ENCODE results near the gene STRIP2.
"Not testable (repeated sequence)": the region's sequence is repeated elsewhere in the genome, so short reads cannot be mapped to it uniquely, and the experiment has no call there.

Gene STRIP2

GRCh38 chr7:129401967-129402860 lies 32.0 kb upstream of the STRIP2 start:
- no peak for DNase-seq (ENCODE audit: low spot score in 2 of 2)
- Mint-ChIP-seq H3K27me3 (no peaks in the 10 kb centered on the region), H3K4me1 (no peaks in the 10 kb centered on the region), H3K4me3 (no peak overlapping the region), H3K36me3 (peaks cover 15% of the 10 kb centered on the region), H3K9me3 (no peaks in the 10 kb centered on the region), H3K27ac (no peak overlapping the region)
- peak; percentile 42 for ATAC-seq (ENCODE audit: low read depth)

DNA sequence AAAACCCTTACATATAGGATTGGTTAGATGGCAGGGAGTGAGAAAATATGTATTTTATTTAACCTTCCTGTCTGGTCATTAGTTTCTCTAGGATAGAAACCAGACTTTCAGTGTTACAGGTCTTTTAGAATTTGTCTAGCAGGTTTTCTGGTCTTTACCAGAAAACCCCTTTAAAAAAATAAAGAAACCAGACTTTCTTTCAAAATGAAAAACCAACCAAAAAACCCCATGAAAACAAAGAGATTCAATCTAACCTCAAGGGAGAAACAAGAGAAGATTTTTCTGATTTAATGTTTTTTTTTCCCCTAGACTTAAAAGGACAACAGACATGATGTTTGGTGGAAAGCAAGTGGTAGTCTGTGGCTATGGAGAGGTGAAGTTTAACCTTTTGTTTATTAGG lies 28.7 kb upstream of the STRIP2 start:
- Mint-ChIP-seq H3K4me1 (no peaks in the 10 kb centered on the region), H3K27me3 (no peaks in the 10 kb centered on the region), H3K9me3 (no peaks in the 10 kb centered on the region), H3K4me3 (no peak overlapping the region), H3K27ac (no peak overlapping the region), H3K36me3 (peaks cover 31% of the 10 kb centered on the region)
- DNase-seq (ENCODE audit: low spot score in 2 of 2) (no peak), ATAC-seq (ENCODE audit: low read depth) (no peak)

DNA sequence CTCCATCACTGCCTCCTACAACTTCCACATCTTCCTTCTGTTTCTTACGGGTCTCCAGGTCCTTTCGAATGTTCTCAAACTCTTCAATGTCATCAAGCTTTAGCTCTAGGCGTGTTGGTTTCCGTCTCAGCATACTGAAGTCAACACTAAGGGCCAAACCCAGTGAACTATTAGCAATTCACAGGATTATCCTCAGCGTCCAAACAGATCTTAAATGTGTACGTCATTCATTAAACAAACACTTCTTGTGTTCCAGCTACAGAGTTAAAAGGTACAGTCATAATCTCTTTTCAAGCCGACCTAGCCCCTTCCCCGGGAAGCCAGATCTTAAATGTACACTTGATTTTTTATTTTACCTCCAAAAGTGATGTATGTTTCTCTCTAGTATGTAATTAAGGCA lies 24.0 kb upstream of the STRIP2 start:
- not testable (repeated sequence) for H3K27ac Mint-ChIP-seq

DNA sequence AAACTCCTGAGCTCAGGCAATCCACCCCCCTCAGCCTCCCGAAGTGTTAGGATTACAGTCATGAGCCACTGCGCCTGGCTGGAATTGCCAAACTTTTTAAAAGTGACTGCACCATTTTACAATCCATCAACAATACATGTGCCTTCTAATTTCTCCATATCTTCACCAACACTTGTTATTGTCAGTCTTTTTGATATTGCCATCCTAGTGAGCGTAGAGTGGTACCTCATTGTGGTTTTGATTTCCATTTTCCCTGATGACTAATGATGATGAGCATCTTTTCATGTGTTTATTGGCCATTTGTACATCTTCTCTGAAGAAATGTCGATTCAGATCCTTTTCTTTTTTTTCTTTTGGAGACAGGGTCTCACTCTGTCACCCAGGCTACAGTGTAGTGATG lies 21.7 kb upstream of the STRIP2 start:
- no peak overlapping the region for H3K27ac Mint-ChIP-seq

More for the DNA sequence above, 24.0 kb upstream of the STRIP2 start:
- DNase-seq (ENCODE audit: low spot score in 2 of 2); ATAC-seq (ENCODE audit: low read depth); H3K27me3 Mint-ChIP-seq; H3K9me3 Mint-ChIP-seq; H3K4me3 Mint-ChIP-seq; H3K4me1 Mint-ChIP-seq: not testable (repeated sequence)
- peaks cover 42% of the 10 kb centered on the region for H3K36me3 Mint-ChIP-seq

DNA sequence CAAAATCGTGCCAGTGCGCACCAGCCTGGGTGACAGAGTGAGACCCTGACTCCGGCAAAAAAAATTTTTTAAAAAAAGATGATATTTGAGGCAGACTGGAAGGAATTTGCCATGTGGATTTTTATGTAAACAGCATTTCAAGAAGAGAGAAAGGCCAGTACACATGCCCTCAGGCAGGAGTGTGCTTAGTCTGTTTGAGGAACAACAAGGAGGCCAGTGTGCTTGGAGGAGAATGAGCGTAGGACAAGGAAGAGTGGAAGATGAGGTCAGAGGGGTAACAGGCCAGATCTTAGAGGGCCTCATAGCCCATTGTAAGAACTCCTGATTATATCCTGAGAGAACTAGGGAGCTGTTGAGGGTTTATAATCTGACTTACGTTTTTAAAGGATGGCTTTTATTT lies 17.2 kb upstream of the STRIP2 start:
- Mint-ChIP-seq H3K9me3 (peaks cover 2% of the 10 kb centered on the region), H3K27me3 (no peaks in the 10 kb centered on the region), H3K4me1 (no peaks in the 10 kb centered on the region), H3K27ac (no peak overlapping the region), H3K4me3 (no peak overlapping the region), H3K36me3 (peaks cover 22% of the 10 kb centered on the region)
- no peak for DNase-seq (ENCODE audit: low spot score in 2 of 2)
- no peak for ATAC-seq (ENCODE audit: low read depth)

More for the DNA sequence above, 21.7 kb upstream of the STRIP2 start:
- no peaks in the 10 kb centered on the region for H3K27me3 Mint-ChIP-seq
- peaks cover 2% of the 10 kb centered on the region for H3K9me3 Mint-ChIP-seq
- no peaks in the 10 kb centered on the region for H3K4me1 Mint-ChIP-seq
- ATAC-seq (ENCODE audit: low read depth) = no peak
- no peak for DNase-seq (ENCODE audit: low spot score in 2 of 2)
- no peak overlapping the region for H3K4me3 Mint-ChIP-seq
- H3K36me3 Mint-ChIP-seq = peaks cover 42% of the 10 kb centered on the region

DNA sequence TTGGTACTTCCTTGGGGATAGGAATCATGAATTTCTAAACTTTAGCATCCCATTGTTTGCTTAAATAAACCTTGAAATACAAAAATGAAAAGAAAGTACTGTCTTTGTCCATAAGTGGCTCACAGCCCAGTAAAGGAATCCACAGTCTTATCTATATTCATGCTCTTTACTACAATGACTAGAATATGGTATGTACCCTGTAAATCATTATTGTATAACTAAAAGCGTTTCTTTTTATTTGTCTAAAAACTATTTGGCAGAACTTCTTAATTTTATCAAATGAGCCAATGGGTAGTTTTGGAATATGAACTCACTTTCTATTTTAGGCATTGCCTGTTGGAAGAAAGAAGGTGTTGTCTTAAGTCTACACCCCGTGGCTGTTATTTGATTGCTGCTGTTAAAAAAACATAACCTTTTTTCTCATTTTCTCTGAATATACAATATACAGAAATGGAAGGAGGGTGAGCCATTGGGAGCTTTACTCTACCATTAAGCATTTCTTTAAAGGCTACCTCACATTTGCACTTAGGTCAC lies 12.4 kb upstream of the STRIP2 start:
- Mint-ChIP-seq H3K27ac (no peak overlapping the region), H3K4me1 (no peaks in the 10 kb centered on the region), H3K4me3 (no peak overlapping the region), H3K36me3 (peaks cover 21% of the 10 kb centered on the region), H3K27me3 (no peaks in the 10 kb centered on the region), H3K9me3 (no peaks in the 10 kb centered on the region)
- DNase-seq (ENCODE audit: low spot score in 2 of 2) = no peak
- no peak for ATAC-seq (ENCODE audit: low read depth)

DNA sequence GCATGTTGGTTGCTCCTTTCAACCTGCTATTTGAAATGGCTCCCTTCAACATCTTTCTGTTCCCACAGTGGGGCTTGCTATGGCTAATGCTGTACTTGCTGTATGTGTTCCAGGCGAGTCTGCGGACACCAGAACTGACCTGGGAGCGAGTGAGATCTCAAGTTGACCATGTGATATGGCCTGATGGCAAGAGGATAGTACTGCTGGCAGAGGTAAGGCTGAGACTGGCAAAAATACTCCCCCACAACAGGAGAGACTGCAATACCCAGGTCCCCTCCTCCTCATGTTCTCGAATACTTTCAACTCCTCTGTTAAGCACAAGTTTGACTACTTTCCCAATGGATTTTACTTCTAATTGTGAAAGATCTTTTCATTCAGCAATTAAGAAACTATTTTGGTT lies 11.5 kb upstream of the STRIP2 start:
- Mint-ChIP-seq H3K27ac (no peak overlapping the region), H3K4me1 (no peaks in the 10 kb centered on the region), H3K9me3 (no peaks in the 10 kb centered on the region), H3K27me3 (no peaks in the 10 kb centered on the region), H3K4me3 (no peak overlapping the region), H3K36me3 (peaks cover 27% of the 10 kb centered on the region)
- ATAC-seq (ENCODE audit: low read depth) (no peak), DNase-seq (ENCODE audit: low spot score in 2 of 2) (no peak)

GRCh38 chr7:129423700-129424410 lies 10.4 kb upstream of the STRIP2 start:
- no peak overlapping the region for H3K4me3 Mint-ChIP-seq
- DNase-seq (ENCODE audit: low spot score in 2 of 2) (no peak), ATAC-seq (ENCODE audit: low read depth) (no peak)
- H3K36me3 Mint-ChIP-seq = peaks cover 29% of the 10 kb centered on the region
- no peaks in the 10 kb centered on the region for H3K27me3 Mint-ChIP-seq
- no peaks in the 10 kb centered on the region for H3K9me3 Mint-ChIP-seq
- no peak overlapping the region for H3K27ac Mint-ChIP-seq
- no peaks in the 10 kb centered on the region for H3K4me1 Mint-ChIP-seq

DNA sequence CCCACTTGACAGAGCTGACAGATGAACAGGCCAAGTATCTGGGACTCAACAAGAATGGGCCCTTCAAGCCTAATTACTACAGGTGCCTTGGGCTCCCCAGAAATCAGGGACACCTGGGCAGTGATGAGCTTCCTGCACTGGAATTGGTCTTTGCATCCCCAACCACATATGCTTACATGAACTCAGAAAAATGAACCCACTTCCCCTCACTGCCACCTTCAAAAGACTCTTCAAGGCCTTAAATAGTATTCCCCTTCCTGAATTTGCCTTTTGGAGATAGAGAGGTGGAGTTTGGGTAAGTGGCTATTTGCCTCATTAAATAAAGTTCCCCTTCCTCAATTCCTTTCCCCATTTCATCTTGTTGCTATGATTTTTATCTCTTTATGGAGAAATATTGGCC lies 7.8 kb upstream of the STRIP2 start:
- Mint-ChIP-seq H3K27me3 (no peaks in the 10 kb centered on the region), H3K4me1 (no peaks in the 10 kb centered on the region), H3K4me3 (no peak overlapping the region), H3K27ac (no peak overlapping the region), H3K9me3 (no peaks in the 10 kb centered on the region), H3K36me3 (peaks cover 31% of the 10 kb centered on the region)
- DNase-seq (ENCODE audit: low spot score in 2 of 2) (no peak), ATAC-seq (ENCODE audit: low read depth) (no peak)

- DNase-seq (ENCODE audit: low spot score in 2 of 2) (no peak), ATAC-seq (ENCODE audit: low read depth) (no peak)
- Mint-ChIP-seq H3K4me1 (peaks cover under 1% of the 10 kb centered on the region), H3K27ac (no peak overlapping the region), H3K9me3 (no peaks in the 10 kb centered on the region), H3K27me3 (peaks cover under 1% of the 10 kb centered on the region), H3K4me3 (no peak overlapping the region), H3K36me3 (peaks cover 31% of the 10 kb centered on the region)
Measured at GRCh38 chr7:129427526-129428045, 6.6 kb upstream of the STRIP2 start.

DNA sequence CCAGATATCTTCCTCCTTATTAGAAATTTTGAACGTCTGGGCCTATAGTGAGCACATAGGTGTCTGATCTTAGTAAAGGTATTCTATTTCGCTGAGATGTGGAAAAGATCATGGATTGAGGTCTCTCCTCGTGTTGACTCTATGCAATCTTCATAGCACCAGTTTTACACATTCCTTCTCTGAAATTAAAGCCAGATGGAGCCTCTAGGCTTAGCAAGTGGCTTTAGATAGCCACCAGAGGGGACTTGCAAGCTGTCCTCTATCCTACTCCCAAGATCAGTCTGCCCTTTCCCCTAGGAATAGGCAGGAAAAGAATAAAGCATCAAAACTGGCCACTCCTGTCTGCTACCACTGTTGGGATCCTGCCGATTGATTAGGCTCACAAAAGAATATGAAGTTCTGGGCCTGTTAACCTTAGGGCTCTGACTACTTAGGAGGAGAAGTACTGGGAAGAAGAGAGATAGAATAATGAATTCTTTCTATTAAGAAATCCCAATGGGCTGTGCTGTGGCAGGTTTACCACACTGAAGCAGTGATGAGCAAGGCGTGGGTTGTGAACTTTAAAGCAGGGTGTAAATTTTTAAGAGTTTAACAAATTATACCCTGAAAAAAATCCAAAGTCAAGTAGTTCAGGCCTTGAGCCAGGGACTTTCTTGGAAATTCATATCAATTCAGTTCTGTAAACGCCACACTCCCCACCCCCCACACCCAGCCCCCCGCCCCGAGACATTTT lies 2.2 kb upstream of the STRIP2 start:
- Mint-ChIP-seq H3K4me1 (peaks cover 17% of the 10 kb centered on the region), H3K27ac (no peak overlapping the region), H3K36me3 (peaks cover 17% of the 10 kb centered on the region), H3K27me3 (peaks cover 13% of the 10 kb centered on the region), H3K4me3 (no peak overlapping the region), H3K9me3 (no peaks in the 10 kb centered on the region)
- DNase-seq (ENCODE audit: low spot score in 2 of 2) = no peak
- no peak for ATAC-seq (ENCODE audit: low read depth)

GRCh38 chr7:129434675-129435318 lies 565 bp downstream of the STRIP2 start:
- Mint-ChIP-seq H3K36me3 (no peaks in the 10 kb centered on the region), H3K9me3 (no peaks in the 10 kb centered on the region), H3K4me1 (peaks cover 17% of the 10 kb centered on the region), H3K27me3 (peaks cover 13% of the 10 kb centered on the region), H3K4me3 (peak overlapping the region; percentile 97), H3K27ac (peak overlapping the region; percentile 79)
- ATAC-seq (ENCODE audit: low read depth) (no peak), DNase-seq (ENCODE audit: low spot score in 2 of 2) (peak in 1 of 2 donors; percentile 15)

DNA sequence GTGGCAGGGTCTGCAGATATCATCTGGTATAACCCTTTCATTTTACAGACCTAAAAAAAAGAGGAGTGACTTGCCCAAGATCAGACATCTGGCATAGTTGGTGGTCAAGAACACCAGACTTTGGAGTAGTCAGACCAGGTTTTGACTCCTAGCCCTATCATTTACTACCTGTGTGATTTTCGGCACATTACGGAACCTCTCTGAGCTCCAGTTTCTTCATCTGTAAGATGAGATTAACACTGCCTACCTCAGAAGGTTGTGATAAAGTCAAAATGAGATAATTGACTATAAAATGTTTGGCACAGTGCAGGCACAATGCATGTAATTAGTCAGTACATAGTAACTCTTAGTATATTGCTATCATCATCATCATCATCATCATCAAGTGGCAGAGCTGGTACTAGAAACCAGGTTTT lies 1.2 kb downstream of the STRIP2 start:
- Mint-ChIP-seq H3K27ac (no peak overlapping the region), H3K9me3 (no peaks in the 10 kb centered on the region), H3K27me3 (peaks cover 13% of the 10 kb centered on the region), H3K4me1 (peaks cover 17% of the 10 kb centered on the region), H3K36me3 (no peaks in the 10 kb centered on the region), H3K4me3 (peak overlapping the region; percentile 97)
- ATAC-seq (ENCODE audit: low read depth) = no peak
- DNase-seq (ENCODE audit: low spot score in 2 of 2) = no peak

Data from memory B cell (primary cell).